SK-N-SH (cell line): ENCODE measurements around the gene LIN28B. TPM values are rescaled to one million over a fixed set of nuclear protein-coding genes. Genes with fewer than 3 reads are reported as not detected.

Experiments
- CTCF ChIA-PET: fragments of 300-600, 350-600 bp; formaldehyde crosslinking; extraction: SDS; loops from one replicate; lab custom pipeline; 2021; lab: Yijun Ruan, JAX
- POLR2A ChIA-PET: fragments of 350-600 bp; sonication (Branson Sonifier 250); formaldehyde crosslinking; extraction: SDS; loops from one replicate; lab custom pipeline; 2020; ENCODE audit warnings: antibody characterized with exemption, inconsistent platforms; lab: Yijun Ruan, JAX
- DNase-seq: peaks from one replicate; pipeline ENCODE4 v3.0.0; 2012
- H2AFZ ChIP-seq: fragments of 200-600 bp; sonication (generic); 2 replicates; pipeline ENCODE4 v1.8.1; 2016; ENCODE audit warnings: antibody characterized with exemption, mild to moderate bottlenecking, low read depth
- H3F3A ChIP-seq: fragments of 200-600 bp; sonication (generic); replicated peaks from 2 replicates; pipeline ENCODE3; 2016; ENCODE audit warnings: antibody characterized with exemption, mild to moderate bottlenecking; ENCODE audit not compliant: insufficient read depth
- H3K27ac ChIP-seq, 2 experiments: fragments of 200-500 bp in 1 of 2; fragments of 200-600 bp in 1 of 2; sonication (Bioruptor generic) in 1 of 2; sonication (generic), shearing (Covaris generic) in 1 of 2; 2 replicates each; pipeline versions ENCODE4 v1.5.1 to v1.6.1; 2014 to 2016; ENCODE audit warnings: low read depth in 2 of 2, inconsistent platforms in 1 of 2, low read length in 1 of 2, mild to moderate bottlenecking in 1 of 2, mixed read lengths in 1 of 2
- H3K27me3 ChIP-seq: fragments of 200-600 bp; sonication (generic), shearing (Covaris generic); 2 replicates; pipeline ENCODE4 v1.6.1; 2016; ENCODE audit warnings: mixed run types; ENCODE audit not compliant: insufficient read depth
- H3K36me3 ChIP-seq, 2 experiments: fragments of 200-500 bp in 1 of 2; fragments of 200-600 bp in 1 of 2; sonication (Bioruptor generic) in 1 of 2; sonication (generic) in 1 of 2; replicated peaks in 1 of 2; 2 replicates each; pipeline versions ENCODE3 to v1.5.1; 2014 to 2016; ENCODE audit warnings: low read length in 1 of 2, mild to moderate bottlenecking in 1 of 2; ENCODE audit not compliant: insufficient read depth in 2 of 2, control insufficient read depth in 1 of 2
- H3K4me1 ChIP-seq, 2 experiments: fragments of 200-500 bp in 1 of 2; fragments of 200-600 bp in 1 of 2; sonication (Bioruptor generic) in 1 of 2; sonication (generic), shearing (Covaris generic) in 1 of 2; 2 replicates each; pipeline versions ENCODE4 v1.5.1 to v1.6.1; 2014 to 2016; ENCODE audit warnings: low read depth in 1 of 2, low read length in 1 of 2, mixed run types in 1 of 2; ENCODE audit not compliant: insufficient read depth in 2 of 2, control insufficient read depth in 1 of 2
- H3K4me2 ChIP-seq: fragments of 200-600 bp; sonication (generic), shearing (Covaris generic); 2 replicates; pipeline ENCODE4 v1.6.1; 2017; ENCODE audit warnings: mixed run types
- H3K4me3 ChIP-seq, 2 experiments: fragments of 200-500 bp in 1 of 2; fragments of 200-600 bp in 1 of 2; sonication (Bioruptor generic) in 1 of 2; sonication (generic), shearing (Covaris generic) in 1 of 2; 2 replicates each; pipeline versions ENCODE4 v1.5.1 to v1.8.1; 2014 to 2016; ENCODE audit warnings: low read depth in 2 of 2, inconsistent platforms in 1 of 2, low read length in 1 of 2, mild to moderate bottlenecking in 1 of 2, mixed read lengths in 1 of 2, moderate library complexity in 1 of 2
- H3K79me2 ChIP-seq: fragments of 200-600 bp; sonication (generic); 2 replicates; pipeline ENCODE4 v1.8.1; 2017; ENCODE audit warnings: mild to moderate bottlenecking; ENCODE audit not compliant: insufficient read depth
- H3K9ac ChIP-seq: fragments of 200-600 bp; sonication (generic); 2 replicates; pipeline ENCODE4 v1.6.1; 2017; ENCODE audit warnings: mixed run types
- H3K9me2 ChIP-seq: fragments of 200-600 bp; sonication (generic); 2 replicates; pipeline ENCODE4 v1.6.1; 2017; ENCODE audit warnings: mixed run types
- H3K9me3 ChIP-seq: fragments of 200-600 bp; sonication (generic); 2 replicates; pipeline ENCODE4 v1.6.1; 2017; ENCODE audit warnings: mixed run types, mild to moderate bottlenecking, moderate library complexity
- H4K20me1 ChIP-seq: fragments of 200-600 bp; sonication (generic); 2 replicates; pipeline ENCODE4 v1.6.1; 2017; ENCODE audit warnings: mild to moderate bottlenecking, mixed run types; ENCODE audit not compliant: insufficient read depth
- CTCF ChIP-seq: fragments of 200-600 bp; sonication (generic); IDR thresholded peaks from 2 replicates; pipeline ENCODE4 v1.6.1; 2017; ENCODE audit warnings: antibody characterized with exemption, mild to moderate bottlenecking, moderate library complexity
- ELF1 ChIP-seq: IDR thresholded peaks from 2 replicates; pipeline ENCODE4 v1.4.0; 2012
- EP300 ChIP-seq, 2 experiments: IDR thresholded peaks; 2 replicates each; pipeline versions ENCODE4 v1.4.0 to v1.6.1; 2012; ENCODE audit warnings: borderline replicate concordance in 1 of 2, low read depth in 1 of 2, low read length in 1 of 2
- EZH2phosphoT487 ChIP-seq: fragments of 200-600 bp; sonication (generic); IDR thresholded peaks from 2 replicates; pipeline ENCODE4 v1.6.1; 2017; ENCODE audit warnings: low read depth, mixed run types, mild to moderate bottlenecking, antibody characterized with exemption, moderate library complexity, borderline replicate concordance
- FOSL2 ChIP-seq: IDR thresholded peaks from 2 replicates; pipeline ENCODE4 v1.4.0; 2012; ENCODE audit warnings: low read depth, mild to moderate bottlenecking, moderate library complexity, borderline replicate concordance
- FOXM1 ChIP-seq: IDR thresholded peaks from 2 replicates; pipeline ENCODE4 v1.4.0; 2012; ENCODE audit warnings: low read depth, mild to moderate bottlenecking
- IRF3 ChIP-seq: fragments of 150-350 bp; IDR thresholded peaks from 2 replicates; pipeline ENCODE4 v1.6.1; 2016; ENCODE audit warnings: mild to moderate bottlenecking, low read depth, low read length
- JUND ChIP-seq: IDR thresholded peaks from 2 replicates; pipeline ENCODE4 v1.4.0; 2012
- MEF2A ChIP-seq: IDR thresholded peaks from 2 replicates; pipeline ENCODE4 v1.4.0; 2012; ENCODE audit warnings: low read depth, borderline replicate concordance
- MXI1 ChIP-seq: IDR thresholded peaks from 2 replicates; pipeline ENCODE4 v1.6.1; 2012; ENCODE audit warnings: mild to moderate bottlenecking, low read depth, low read length, improper control_type of control experiment
- NRF1 ChIP-seq: IDR thresholded peaks from 2 replicates; pipeline ENCODE4 v1.6.1; 2012; ENCODE audit warnings: low read depth, mild to moderate bottlenecking, low read length
- RAD21 ChIP-seq: IDR thresholded peaks from 2 replicates; pipeline ENCODE4 v1.6.1; 2012; ENCODE audit warnings: mild to moderate bottlenecking, low read length
- RCOR1 ChIP-seq: fragments of 150-350 bp; IDR thresholded peaks from 2 replicates; pipeline ENCODE4 v1.6.1; 2017; ENCODE audit warnings: antibody characterized with exemption, low read length
- RFX5 ChIP-seq: IDR thresholded peaks from 2 replicates; pipeline ENCODE4 v1.6.1; 2012; ENCODE audit warnings: mild to moderate bottlenecking, improper control_type of control experiment, low read length
- RXRA ChIP-seq: IDR thresholded peaks from 2 replicates; pipeline ENCODE4 v1.4.0; 2012; ENCODE audit warnings: low read depth, mild to moderate bottlenecking, borderline replicate concordance
- SIN3A ChIP-seq: IDR thresholded peaks from 2 replicates; pipeline ENCODE4 v1.6.1; 2012; ENCODE audit warnings: low read depth, mild to moderate bottlenecking, low read length, moderate library complexity, borderline replicate concordance
- SMC3 ChIP-seq: IDR thresholded peaks from 2 replicates; pipeline ENCODE4 v1.6.1; 2012; ENCODE audit warnings: low read depth, low read length, improper control_type of control experiment
- TAF1 ChIP-seq: IDR thresholded peaks from 2 replicates; pipeline ENCODE4 v1.6.1; 2012; ENCODE audit warnings: low read depth, mild to moderate bottlenecking, low read length, moderate library complexity, borderline replicate concordance
- TEAD4 ChIP-seq: IDR thresholded peaks from 2 replicates; pipeline ENCODE4 v1.4.0; 2012; ENCODE audit warnings: mild to moderate bottlenecking, borderline replicate concordance; ENCODE audit not compliant: insufficient read depth
- YY1 ChIP-seq: IDR thresholded peaks from 2 replicates; pipeline ENCODE4 v1.4.0; 2012; ENCODE audit warnings: low read depth, mild to moderate bottlenecking
- WGBS: methylation state at CpG from one replicate; pipeline ENCODE4 v1.1.6; 2017; ENCODE audit warnings: low lambda C conversion rate; 5-methylcytosine and 5-hydroxymethylcytosine counted together
- polyA plus RNA-seq, 3 experiments: library from polyadenylated mRNA; depleted of rRNA; stranded (reverse); fragments of >200 nt; gene quantifications; 2 replicates each; pipeline ENCODE4 v1.2.3, GENCODE V29; 2012
- TF ChIP-seq, protein P1 (sequence below): IDR thresholded peaks from 2 replicates; pipeline ENCODE4 v1.4.0; 2012; ENCODE audit warnings: low read depth, borderline replicate concordance
- TF ChIP-seq, protein P2 (sequence below): IDR thresholded peaks from 2 replicates; pipeline ENCODE4 v1.4.0; 2012; ENCODE audit warnings: low read depth, borderline replicate concordance

LIN28B gene
- polyA plus RNA-seq, 1 of the 3 experiments (the other 2 are of a cell fraction): 0.67 TPM

DNA sequence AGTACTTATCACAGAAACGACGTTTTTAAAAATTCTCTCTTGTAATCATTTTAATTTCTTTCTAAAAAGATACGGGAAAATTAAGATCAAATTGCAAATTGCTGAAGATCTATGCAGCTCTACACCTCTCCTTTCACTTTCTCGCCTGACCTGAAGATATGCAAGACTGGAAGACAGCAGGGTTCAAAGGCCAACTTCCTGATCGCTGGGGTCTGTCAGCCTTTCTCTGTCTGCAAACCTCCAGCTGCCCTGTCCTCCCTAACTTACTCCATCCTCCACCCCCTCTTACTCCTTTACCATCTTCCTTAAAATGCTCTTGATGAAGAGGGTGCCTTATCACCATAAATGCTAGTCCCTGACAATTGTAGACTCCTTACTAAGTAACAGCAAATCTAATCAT, 159.2 kb downstream of the LIN28B start:
- 91% methylated on average over 5 of the region's 5 CpGs for WGBS
- ChIA-PET POLR2A (no interaction called here), CTCF (interaction anchor here (1.0 to 2.0 kb wide), 3 partner anchors 20 to 315 kb away, joined by 3 to 8 read pairs (median 5); a partner anchor contains a TSS)
- Histone ChIP-seq H3K9ac (no peak overlapping the region), H3K79me2 (no peaks in the 10 kb centered on the region), H4K20me1 (no peaks in the 10 kb centered on the region), H3K27ac (no peak overlapping the region), H3K4me3 (no peak overlapping the region), H3K9me3 (no peaks in the 10 kb centered on the region), H2AFZ (no peak overlapping the region), H3K36me3 (peaks cover 28 to 34% of the 10 kb centered on the region in 2 experiments), H3F3A (no peaks in the 10 kb centered on the region), H3K4me2 (no peak overlapping the region), H3K4me1 (no peaks in the 10 kb centered on the region), H3K27me3 (no peaks in the 10 kb centered on the region), H3K9me2 (no peaks in the 10 kb centered on the region)
- DNase-seq: no peak
- TF ChIP-seq, protein P1, sequence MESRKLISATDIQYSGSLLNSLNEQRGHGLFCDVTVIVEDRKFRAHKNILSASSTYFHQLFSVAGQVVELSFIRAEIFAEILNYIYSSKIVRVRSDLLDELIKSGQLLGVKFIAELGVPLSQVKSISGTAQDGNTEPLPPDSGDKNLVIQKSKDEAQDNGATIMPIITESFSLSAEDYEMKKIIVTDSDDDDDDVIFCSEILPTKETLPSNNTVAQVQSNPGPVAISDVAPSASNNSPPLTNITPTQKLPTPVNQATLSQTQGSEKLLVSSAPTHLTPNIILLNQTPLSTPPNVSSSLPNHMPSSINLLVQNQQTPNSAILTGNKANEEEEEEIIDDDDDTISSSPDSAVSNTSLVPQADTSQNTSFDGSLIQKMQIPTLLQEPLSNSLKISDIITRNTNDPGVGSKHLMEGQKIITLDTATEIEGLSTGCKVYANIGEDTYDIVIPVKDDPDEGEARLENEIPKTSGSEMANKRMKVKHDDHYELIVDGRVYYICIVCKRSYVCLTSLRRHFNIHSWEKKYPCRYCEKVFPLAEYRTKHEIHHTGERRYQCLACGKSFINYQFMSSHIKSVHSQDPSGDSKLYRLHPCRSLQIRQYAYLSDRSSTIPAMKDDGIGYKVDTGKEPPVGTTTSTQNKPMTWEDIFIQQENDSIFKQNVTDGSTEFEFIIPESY: no peak
- no peak for TF ChIP-seq TAF1
- no peak for TF ChIP-seq MEF2A
- TF ChIP-seq YY1: no peak
- no peak for TF ChIP-seq RFX5
- TF ChIP-seq JUND: no peak
- TF ChIP-seq RXRA: no peak
- TF ChIP-seq EP300 (IDR thresholded peaks at IDR 0.05; ENCODE audit: borderline replicate concordance in 1 of 2, low read depth in 1 of 2, low read length in 1 of 2): no peak
- TF ChIP-seq FOSL2: no peak

- Histone ChIP-seq H3K9ac (no peak overlapping the region), H3K27me3 (no peaks in the 10 kb centered on the region), H3K4me3 (no peak overlapping the region), H3K36me3 (peaks cover 26 to 33% of the 10 kb centered on the region in 2 experiments), H4K20me1 (no peaks in the 10 kb centered on the region), H3K4me1 (no peaks in the 10 kb centered on the region), H3K9me2 (no peaks in the 10 kb centered on the region), H3K79me2 (no peaks in the 10 kb centered on the region), H3K9me3 (no peaks in the 10 kb centered on the region), H3F3A (no peaks in the 10 kb centered on the region), H3K4me2 (no peak overlapping the region), H2AFZ (no peak overlapping the region), H3K27ac (no peak overlapping the region)
- CTCF ChIA-PET: interaction anchor here (1.0 to 1.7 kb wide), 2 partner anchors 13 to 303 kb away, joined by 4 to 5 read pairs; no protein-coding TSS in a partner anchor
- DNase-seq: no peak
- 92% methylated on average over 5 of the region's 5 CpGs for WGBS
- TF ChIP-seq JUND: no peak
- no peak for TF ChIP-seq FOXM1
- TF ChIP-seq CTCF: no peak
- no peak for TF ChIP-seq SMC3
- no peak for TF ChIP-seq RXRA
- TF ChIP-seq TEAD4: no peak
- TF ChIP-seq NRF1: no peak
- TF ChIP-seq, protein P2, sequence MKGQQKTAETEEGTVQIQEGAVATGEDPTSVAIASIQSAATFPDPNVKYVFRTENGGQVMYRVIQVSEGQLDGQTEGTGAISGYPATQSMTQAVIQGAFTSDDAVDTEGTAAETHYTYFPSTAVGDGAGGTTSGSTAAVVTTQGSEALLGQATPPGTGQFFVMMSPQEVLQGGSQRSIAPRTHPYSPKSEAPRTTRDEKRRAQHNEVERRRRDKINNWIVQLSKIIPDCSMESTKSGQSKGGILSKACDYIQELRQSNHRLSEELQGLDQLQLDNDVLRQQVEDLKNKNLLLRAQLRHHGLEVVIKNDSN: no peak
- no peak for TF ChIP-seq ELF1
- TF ChIP-seq MXI1: no peak
- TF ChIP-seq EZH2phosphoT487: no peak
- TF ChIP-seq IRF3: no peak
- TF ChIP-seq SIN3A: no peak
- no peak for TF ChIP-seq EP300 (IDR thresholded peaks at IDR 0.05; ENCODE audit: borderline replicate concordance in 1 of 2, low read depth in 1 of 2, low read length in 1 of 2)
- TF ChIP-seq TAF1: no peak
- TF ChIP-seq RCOR1: no peak
- TF ChIP-seq RAD21: no peak
- POLR2A ChIA-PET: interaction anchor here (0.6 kb wide), 1 partner anchor 9 kb away, joined by 4 read pairs; no protein-coding TSS in a partner anchor
These were observed 163.7 kb downstream of the LIN28B start for GRCh38 chr6:105120570-105120969.
